ENCODE results near the gene DGKB.

DGKB gene

GRCh38 chr7:14752301-14752700 is 150.2 kb downstream of the DGKB start:
- DNase-seq = no peak

- DNase-seq = no peak
Observed at GRCh38 chr7:14751461-14751860, 151.1 kb downstream of the DGKB start.

- DNase-seq = no peak
Observed at GRCh38 chr7:14748461-14748860, 154.1 kb downstream of the DGKB start.

GRCh38 chr7:14747701-14748100 is 154.8 kb downstream of the DGKB start:
- DNase-seq = no peak

- no peak for DNase-seq
Observed at GRCh38 chr7:14745076-14745475, 157.5 kb downstream of the DGKB start.

- DNase-seq = no peak
Observed at GRCh38 chr7:14740606-14741005, 161.9 kb downstream of the DGKB start.

GRCh38 chr7:14739841-14740185 is 162.7 kb downstream of the DGKB start:
- no peak for DNase-seq

- DNase-seq = no peak
Observed at GRCh38 chr7:14739168-14739840, 163.2 kb downstream of the DGKB start.

GRCh38 chr7:14738086-14738485 is 164.5 kb downstream of the DGKB start:
- no peak for DNase-seq

GRCh38 chr7:14734839-14735321 is 167.7 kb downstream of the DGKB start:
- DNase-seq = no peak

GRCh38 chr7:14720785-14721184 is 181.8 kb downstream of the DGKB start:
- DNase-seq = no peak

GRCh38 chr7:14717816-14718215 is 184.7 kb downstream of the DGKB start:
- no peak for DNase-seq

- DNase-seq = no peak
Observed at GRCh38 chr7:14717169-14717568, 185.4 kb downstream of the DGKB start.

GRCh38 chr7:14714161-14714728 is 188.3 kb downstream of the DGKB start:
- DNase-seq = peak; percentile 79

GRCh38 chr7:14698239-14698638 is 204.3 kb downstream of the DGKB start:
- no peak for DNase-seq

- DNase-seq = no peak
Observed at GRCh38 chr7:14697684-14698083, 204.9 kb downstream of the DGKB start.

- peak; percentile 43 for DNase-seq
Observed at GRCh38 chr7:14691597-14692203, 210.9 kb downstream of the DGKB start.

GRCh38 chr7:14691034-14691433 is 211.5 kb downstream of the DGKB start:
- DNase-seq = no peak

GRCh38 chr7:14690486-14690885 is 212.1 kb downstream of the DGKB start:
- no peak for DNase-seq

GRCh38 chr7:14690075-14690474 is 212.5 kb downstream of the DGKB start:
- DNase-seq = no peak

- DNase-seq = no peak
Observed at GRCh38 chr7:14688208-14688607, 214.3 kb downstream of the DGKB start.

- DNase-seq = no peak
Observed at GRCh38 chr7:14687777-14688176, 214.8 kb downstream of the DGKB start.

GRCh38 chr7:14687241-14687640 is 215.3 kb downstream of the DGKB start:
- no peak for DNase-seq

- no peak for DNase-seq
Observed at GRCh38 chr7:14685167-14685566, 217.4 kb downstream of the DGKB start.

Measured in activated CD4-positive, alpha-beta T cell treated with anti-CD3 and anti-CD28 coated beads, Interleukin-2, Interleukin-6, amounts not matched to agents 100 ng/mL and 50 ng/mL, durations not matched to agents 16 hours and 8 hours (primary cell).